Transverse colon (tissue), 3 donors: ENCODE results near the gene TNPO2.

Experiments
- CTCF ChIP-seq, 5 experiments: fragments of 200-600 bp in 3 of 5; fragments of 450-650 bp in 2 of 5; sonication (generic) in 3 of 5; IDR thresholded peaks; 1 replicate in 2 of 5; 2 replicates in 3 of 5; pipeline ENCODE4 v1.5.1; 2016 to 2017; ENCODE audit warnings: antibody characterized with exemption in 5 of 5, inconsistent platforms in 3 of 5, mild to moderate bottlenecking in 2 of 5, moderate library complexity in 1 of 5
- EP300 ChIP-seq: sonication (generic); formaldehyde crosslinking; IDR thresholded peaks from one replicate; pipeline ENCODE4 v1.6.1; 2017; ENCODE audit warnings: antibody characterized with exemption, low read depth
- POLR2A ChIP-seq: fragments of 450-650 bp; IDR thresholded peaks from one replicate; pipeline ENCODE4 v1.6.1; 2016; ENCODE audit warnings: antibody characterized with exemption, mild to moderate bottlenecking, moderate library complexity

- TF ChIP-seq POLR2A (no peak), CTCF (IDR thresholded peaks at IDR 0.05) (no peak), EP300 (no peak)
Observed at GRCh38 chr19:12772323-12772722, 48.6 kb upstream of the TNPO2 start.
